HG03469 (cell line): ENCODE results near the gene IPPK.

Experiments used
- ATAC-seq: cut with Tn5 transposase; IDR thresholded peaks from one replicate; pipeline ENCODE4 v1.9.1; 2021; ENCODE audit warnings: mild to moderate bottlenecking, moderate library complexity, moderate number of reproducible peaks; ENCODE audit not compliant: unreplicated experiment

IPPK gene

DNA sequence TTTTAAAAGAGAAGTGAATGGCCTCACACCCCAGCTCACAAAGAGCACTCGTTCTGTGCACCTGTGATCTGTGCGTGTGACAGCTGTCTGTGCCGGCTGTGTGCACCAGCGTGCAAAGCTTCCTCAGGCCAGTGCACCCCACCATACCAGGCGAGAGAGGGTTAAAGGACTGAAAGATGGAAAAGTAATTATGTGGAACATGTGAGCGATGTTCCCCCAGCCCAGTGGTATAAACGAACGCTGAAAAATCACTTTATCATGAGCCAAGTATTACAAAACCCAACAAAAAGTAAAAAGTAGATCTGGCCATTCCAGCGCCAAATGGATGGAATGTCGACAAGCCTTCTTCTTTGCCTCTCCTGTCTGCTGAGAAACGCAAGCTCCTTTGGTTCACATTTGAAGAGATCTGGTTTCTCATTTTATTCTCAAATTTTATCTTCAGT is 53.7 kb downstream of the IPPK start:
- no peak for ATAC-seq

DNA sequence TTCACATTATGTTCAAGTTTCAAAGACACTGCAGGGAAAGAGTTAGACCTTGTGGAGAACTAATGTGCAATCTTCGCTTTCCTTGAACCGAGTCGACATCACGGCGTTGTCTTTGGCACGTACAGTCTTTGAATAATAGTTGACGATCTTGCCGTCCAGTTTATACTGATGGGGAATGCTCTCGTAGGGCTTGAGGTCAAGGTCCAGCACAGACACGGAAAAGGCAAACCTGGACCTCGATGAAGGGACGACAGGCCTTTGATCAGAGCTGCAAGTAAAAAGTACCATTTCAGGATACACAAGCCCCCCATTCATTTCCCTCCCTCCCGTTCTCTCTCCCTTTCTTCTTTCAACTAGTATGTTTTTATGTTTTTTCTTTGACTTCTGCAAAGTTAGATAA is 54.1 kb downstream of the IPPK start:
- no peak for ATAC-seq

DNA sequence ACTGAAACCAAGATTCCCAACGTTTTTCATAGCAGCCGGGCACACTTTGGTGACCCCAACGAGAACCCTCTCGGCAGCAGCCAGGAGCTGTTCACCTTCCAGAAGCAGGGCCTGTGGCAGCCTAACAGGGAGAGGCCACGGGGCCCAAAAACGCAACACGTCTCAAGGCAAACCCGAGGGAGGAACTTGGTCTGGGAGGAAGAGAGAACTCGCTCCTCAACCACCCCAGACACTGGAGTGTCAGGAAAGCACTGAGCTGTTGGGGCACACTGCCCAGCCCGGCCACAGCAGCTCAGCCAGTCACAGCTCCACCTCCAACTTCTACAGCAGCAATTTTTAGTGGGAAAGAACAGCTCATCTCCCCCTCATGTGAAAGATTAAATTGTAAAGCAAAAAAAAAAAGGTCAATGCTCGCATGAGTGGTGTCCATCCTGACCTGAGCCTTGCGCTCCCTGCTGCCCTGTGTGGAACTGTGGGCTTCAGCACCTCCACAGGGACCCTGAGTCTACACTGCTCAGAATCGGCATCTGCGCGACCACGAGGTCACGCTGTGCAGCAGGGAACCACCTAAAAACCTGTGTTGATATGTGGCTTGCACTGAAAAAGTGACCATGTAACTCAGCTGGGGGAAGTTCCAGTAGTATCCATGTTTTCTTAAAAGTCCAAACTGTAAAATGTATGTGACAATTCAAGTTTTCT is 55.0 kb downstream of the IPPK start:
- ATAC-seq, result no peak

DNA sequence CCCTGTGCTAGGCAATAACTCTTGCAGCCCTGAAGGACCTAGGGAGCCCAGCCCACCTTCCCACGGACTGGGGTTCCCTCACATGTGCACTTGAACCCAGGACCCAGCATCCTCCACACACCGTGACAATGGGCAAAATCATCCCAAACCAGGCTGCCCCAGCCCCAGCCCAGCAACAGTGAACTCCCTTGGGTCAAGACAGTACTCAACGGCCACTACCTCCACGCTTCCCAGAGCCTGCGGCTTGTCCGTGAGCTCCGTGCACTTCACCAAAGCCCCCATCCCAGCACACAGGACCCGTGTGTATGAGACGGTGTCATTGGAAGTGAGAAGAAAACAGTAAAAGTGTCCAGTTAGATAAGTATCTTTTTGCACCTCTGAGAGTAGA is 55.8 kb downstream of the IPPK start:
- no peak for ATAC-seq

DNA sequence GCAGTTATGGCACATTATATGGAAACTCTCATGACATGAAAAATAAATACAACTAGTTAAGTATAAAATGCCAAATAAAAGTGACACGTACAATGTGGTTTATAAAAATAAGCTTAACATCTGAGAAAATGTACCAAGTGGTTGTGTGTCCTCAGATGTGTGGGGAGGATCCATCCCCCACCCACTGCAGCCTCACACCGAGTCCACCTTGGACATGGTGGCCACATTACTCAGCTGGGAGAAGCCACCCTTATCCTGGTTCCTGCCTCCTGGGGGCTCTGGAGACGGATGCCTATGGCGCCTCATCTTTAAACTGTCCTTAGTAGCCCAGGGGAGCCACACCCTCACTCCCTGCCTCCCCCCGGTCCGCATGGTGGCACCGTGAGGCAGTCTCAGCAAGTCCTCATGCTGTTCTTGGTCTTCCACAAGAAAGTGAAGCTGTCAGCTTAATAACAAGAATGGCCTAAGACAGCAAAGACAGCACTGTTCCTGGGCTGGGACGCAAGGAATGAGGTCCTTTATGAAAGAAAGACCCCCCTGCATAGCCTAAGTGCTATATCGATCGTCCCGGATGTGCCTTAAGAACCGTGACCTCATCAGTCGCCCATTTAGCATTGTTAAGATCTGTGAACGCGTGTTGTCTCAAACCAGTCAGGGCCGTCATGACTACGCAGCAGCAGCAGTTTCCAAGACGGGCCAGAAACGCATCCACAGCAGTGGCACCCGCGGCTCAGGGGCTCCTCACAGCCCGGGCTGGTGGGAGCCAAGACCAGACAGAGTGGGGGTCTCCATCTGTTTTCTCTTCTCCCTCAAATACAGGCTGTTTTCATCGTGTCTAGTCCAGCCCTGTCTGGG is 56.4 kb downstream of the IPPK start:
- no peak for ATAC-seq

DNA sequence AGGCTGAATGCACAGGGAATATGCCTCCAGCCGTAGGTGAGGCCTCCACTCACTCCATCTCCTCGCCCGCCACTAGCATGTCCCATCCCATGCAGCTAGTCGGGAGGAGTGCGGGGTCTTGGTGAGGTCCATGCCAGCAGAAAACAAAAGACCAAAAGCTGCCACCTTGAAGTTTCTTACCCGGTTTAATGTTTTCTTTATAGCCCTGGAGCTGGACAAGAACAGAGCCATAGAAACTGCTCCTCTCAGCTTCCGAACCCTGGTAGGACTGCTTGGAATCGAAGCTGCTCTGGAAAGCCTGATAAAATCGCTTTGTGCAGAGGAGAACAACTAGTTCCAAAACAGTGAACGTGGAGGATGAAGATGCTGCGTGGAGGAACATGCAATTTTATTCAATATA is 57.1 kb downstream of the IPPK start:
- ATAC-seq, result no peak

DNA sequence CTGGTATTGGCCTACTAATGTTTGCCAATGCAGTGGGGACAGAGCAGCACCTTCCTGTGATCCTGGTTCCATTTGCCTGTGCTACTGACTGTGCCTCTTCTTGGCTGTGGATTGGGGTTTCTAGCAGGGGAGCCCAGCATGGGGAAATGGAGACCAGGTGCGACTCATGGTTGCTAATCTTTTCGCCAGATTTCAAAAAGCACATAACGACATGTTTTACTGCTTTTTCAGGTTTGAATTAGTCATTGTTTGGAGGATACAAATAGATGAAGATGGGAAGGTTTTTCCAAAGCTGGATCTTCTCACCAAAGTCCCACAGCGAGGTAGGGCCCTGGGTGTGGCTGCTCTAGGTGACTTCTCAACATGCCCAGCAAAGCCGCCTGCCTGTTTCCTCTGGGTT is 57.6 kb downstream of the IPPK start:
- ATAC-seq, result no peak

DNA sequence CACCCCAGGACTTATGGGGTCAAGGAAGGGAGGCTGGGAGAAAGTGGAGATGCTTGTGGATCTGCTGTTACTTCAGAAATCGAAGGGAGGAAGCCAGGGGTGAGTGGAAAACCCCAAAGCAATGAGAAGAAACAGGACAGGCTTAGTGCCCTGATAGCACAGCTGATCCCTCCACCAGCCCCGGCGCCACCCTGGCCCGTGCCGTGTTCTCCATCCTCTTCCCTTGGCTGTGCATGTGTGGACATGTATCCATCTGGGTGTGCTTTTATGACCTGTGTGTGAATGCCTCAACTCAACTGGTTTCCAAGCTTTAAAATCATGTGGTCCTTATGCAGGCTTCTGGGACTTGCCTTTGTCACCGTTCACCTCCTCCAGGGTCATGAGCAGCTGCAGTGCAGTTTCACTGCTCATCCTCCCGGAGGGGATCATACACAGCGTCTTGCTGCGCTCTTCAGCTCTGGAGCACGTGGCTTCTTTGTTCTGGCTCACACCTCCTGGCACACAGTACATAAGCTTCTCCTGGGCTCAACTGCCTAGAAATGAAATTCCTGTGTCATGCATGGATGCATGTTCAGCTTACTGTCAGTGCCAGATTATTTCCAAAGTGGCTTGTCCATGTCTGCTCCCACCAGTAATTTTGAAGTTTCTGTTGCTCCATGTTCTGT is 58.2 kb downstream of the IPPK start:
- ATAC-seq, result no peak

DNA sequence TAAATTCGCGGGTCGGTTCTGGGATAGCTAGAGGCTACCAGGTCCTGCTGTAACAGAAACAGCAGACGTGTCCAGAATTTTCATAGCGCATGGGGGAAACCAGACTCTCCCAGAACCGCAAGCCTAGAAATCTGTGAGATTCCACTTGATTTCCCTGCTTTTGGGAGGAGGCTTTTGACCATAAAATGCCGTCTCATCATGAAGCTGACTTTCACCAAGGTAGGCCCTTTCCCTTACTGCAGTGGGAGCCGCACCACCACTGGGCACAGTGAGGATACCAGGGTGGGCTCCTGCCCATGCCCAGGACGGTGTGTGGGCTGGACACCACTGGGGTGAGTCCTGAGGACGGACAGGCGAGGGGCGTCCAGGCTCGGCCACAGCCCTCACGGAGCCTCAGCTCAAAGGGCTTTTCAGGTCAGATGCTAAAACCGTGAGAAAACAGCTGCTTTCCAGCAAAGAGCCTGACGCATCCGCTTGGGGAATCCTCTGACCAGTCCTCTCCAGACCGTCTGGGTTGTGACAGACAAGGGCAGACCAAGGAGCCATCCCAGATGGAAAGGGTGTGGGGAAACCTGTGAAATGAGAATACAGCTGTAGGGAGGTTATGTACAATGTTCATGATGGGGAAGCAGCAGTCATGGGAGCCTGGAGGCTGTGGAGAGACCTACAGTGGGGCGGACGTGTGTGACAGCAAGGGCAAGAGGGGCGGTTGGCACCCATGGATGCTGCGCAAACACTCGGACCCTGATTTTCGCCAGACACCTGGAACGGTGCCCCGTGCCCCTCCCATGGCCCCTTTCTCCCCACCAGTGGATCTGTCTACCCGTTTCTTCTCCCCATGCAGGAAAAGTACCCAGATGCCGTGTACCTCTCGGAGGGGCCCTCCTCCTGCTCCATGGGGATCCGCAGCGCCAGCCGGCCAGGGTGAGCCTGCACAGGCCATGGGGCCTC is 59.2 kb downstream of the IPPK start:
- no peak for ATAC-seq

DNA sequence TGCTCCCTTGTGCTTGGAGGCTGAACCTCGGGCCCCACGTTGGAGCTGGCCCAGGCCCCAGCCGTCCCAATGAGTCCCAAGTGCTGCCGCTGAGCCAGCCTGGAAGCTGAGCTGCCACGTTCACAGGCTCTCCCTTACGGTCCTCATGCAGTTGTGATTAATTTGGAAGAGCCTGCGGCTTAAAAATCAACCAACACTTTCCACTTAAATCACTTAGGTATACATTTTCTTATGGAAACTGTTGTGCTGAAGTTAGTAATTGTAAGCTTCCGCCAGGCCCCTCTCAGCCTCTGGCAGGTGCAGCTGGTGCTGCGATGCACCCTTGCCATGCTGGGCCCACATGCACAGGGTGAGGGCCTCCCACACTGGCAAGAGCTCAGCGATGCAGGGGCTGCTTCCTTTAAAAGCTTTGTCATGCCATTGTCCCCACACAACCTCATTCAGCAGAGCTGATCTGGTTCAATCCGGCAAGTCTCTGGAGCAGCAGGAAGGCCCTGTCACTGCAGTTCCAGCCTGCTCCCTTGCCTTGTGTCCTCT is 61.0 kb downstream of the IPPK start:
- ATAC-seq, result no peak

DNA sequence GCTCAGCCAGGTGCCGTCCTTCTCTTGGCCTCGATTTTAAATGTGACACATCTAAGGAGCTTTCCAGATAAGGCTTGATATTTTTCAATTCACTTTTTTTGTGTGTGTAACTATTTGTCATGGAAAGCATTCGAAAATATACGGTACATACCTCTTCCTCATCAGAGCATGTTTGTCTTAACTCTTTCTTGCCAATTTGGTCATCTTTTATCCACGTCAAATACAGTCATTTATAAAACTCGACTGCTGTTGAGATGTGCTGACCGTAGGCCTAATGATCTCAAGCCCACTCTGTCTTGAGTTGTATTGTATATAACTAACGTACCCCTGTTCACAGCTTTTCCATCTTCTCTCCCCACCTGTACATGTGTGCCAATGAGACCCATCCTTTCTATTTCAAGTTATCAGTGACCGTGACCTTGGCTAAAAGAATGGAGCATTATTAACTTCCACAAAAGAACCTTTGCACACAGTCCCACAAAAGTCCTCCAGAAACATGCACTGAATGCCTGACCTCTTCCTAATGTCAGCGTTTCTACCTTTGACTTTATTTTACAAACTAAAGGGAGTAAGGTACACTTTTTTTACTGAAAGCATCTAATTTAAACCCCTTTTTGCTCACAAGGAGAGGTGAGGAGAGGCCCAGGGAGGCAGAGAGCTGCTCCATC is 61.6 kb downstream of the IPPK start:
- no peak for ATAC-seq

DNA sequence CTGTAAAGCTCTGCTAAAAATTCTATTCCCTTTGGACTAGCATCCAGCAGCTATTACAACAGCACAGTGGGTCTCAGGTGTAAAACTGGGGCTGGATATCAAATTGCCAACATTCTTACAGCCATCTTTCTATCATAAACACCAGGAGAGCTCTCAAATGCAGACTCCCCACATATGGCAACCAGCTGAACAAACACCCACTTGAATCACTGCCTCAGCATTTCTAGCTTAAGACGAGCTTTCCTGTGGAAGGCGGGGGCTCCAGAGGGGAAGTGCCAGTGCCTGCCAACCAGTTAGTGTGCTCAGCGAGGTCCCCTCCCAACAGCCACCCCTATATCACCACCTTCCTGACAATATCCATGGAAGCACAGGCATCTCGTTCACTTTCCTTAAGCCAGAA is 62.2 kb downstream of the IPPK start:
- ATAC-seq, result no peak

DNA sequence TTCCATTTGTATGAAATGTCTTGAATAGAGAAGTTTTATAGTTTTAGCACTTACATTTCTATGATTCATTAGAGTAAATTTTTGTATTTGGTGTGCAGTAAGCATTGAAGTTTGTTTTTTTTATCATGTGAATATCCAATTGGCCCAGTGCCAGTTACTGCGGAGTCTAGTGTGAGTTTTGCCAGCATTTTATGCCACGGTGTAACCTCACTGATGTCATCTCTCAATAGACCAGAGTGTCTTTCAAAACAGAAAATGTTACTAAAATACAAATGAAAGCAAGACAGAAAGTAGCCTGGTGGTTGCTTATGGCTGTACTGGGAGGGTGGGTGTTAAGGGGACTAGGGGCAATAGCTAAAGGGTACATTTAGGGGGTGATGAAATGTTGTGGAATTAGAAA is 62.8 kb downstream of the IPPK start:
- ATAC-seq, result no peak

DNA sequence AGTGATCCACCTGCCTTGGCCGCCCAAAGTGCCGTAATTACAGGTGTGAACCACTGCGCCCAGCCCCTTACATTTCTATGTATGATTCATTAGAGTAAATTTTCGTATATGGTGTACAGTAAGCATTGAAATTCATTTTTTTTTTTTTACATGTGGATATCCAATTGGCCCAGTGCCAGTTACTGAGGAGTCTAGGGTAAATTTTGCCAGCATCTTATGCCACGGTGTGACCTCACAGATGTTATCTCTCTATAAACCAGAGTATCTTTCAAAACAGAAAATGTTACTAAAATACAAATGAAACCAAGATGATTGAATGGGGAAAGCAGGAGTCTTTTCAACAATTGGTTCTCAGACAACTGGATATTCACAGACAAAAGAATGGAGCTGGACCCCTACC is 64.7 kb downstream of the IPPK start:
- no peak for ATAC-seq

DNA sequence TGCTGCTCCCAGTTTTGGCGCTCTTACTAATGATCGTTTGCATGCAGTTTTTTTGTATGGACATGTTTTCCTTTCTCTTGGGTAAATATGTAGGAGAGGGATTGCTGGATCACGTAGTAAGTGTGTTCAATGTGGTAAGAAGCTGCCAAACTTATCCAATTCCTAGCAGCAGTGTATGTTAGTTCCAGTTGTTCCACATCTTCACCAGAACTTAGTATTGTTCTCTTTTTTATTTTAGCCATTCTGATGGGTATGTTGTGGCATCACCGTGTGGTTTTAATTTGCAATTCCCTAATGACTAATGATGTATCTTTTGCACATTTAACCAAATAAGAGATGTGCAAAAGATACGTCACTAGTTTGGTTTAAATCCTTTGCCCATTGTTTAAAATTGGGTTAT is 65.9 kb downstream of the IPPK start:
- no peak for ATAC-seq

DNA sequence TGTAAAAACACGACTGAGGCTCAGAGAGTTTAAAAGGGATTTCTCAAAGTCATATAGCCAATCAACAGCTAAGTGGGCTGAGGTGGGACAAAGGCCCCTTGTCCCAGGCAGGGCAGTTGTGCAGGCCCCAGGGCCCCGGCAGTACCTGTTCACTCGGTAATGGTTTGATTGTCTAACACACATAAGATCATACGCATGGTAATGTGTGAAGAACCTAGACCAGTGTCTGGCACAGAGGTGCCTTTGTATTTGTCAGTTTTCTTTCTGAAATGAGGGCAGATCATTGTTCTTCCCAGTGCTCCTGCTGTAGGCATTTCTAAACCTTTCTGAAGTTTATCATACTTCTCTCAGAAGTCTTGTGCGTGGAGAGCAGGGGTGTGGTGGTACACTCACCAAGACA is 66.8 kb downstream of the IPPK start:
- no peak for ATAC-seq

DNA sequence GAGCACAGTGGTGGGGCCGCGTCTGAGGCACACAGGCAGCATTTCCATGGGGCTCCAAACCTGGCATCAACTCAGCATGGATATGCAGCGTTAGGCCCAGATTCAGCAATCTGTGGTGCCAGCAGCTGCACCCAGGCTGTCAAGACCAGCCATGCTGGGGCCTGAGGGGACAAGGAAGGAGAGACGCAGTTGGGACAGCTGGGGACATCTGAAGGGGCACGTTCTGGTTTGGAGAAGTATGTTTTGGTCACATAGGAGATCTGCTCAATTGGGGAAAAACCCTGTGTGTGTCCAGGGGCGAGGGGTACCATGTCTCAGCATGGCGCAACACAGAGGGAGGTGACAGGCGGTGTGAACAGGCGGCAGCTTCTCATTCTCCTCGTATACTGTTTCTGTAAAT is 67.5 kb downstream of the IPPK start:
- no peak for ATAC-seq

DNA sequence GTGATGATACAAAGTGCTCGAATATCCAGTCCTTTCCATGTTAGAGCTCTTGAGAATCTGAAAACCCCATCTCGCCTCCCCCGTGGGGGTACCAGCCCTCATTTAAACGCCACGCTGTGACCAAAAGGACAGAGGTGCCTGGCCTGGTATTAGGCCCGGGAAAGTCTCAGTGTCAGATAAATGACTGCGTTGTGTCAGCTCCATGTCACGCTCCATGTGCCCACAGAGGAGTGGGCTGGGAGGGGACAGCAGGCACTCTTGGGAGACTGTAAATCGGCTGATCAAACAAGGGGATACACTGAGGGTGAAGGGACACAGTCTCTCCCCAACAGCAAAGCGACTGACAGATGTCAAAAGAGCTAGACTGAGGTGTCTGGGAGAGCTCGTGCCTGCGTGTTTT is 68.5 kb downstream of the IPPK start:
- ATAC-seq, result no peak

DNA sequence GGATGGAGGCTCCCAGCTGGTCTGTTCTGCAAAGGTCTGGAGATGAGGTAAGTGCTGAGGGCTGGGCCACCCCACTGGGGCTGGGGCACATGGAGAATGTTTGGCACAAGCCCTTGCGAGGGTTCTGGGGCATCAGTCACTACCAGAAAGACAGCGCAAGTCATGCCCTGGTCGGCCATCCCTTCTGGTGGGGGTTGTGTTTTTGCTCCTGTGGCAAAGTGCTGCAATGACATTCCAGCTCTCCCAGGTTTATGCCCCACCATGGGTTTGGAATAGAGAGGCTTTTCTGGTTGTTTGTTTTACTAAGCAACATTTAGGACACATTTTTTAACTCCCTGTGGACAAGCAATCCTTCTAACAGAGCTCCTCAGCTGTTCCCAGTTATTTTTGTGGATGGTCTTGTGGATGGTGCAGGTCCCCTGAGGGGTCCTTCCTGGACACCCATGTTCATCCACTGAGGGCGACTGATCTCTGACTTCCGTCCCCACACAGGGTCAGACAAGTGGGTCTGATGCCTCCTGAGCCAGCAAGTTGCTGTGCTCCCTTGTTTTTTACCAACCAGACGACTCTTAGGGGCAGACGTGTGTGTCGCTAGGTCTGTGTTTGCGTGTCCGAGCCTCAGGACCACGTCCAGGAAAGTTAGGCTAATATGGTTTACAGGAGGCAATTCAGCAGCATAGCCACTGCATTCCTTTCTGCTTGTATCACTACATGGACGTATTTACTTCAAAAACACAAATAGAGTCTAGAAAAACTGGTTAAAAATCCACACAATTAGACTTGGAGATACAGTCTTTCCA is 69.3 kb downstream of the IPPK start:
- no peak for ATAC-seq
